Activated CD4-positive, CD25-positive, alpha-beta regulatory T cell treated with anti-CD3 and anti-CD28 coated beads, Interleukin-2, amount 50 U/mL, for 72 hours (primary cell): Measurements from ENCODE around the gene CMC2.

ENCODE experiments used
- DNase-seq: peaks from one replicate; pipeline ENCODE4 v3.0.0; 2021

The CMC2 gene

GRCh38 chr16:81006813-81007695 lies at the start of gene CMC2, which contains the start of gene CENPN:
TSS of gene CMC2 (minus strand) at chr16:81006885. CDS start at chr16:80997394, 9,491 bp downstream.
TSS of gene CENPN (plus strand) at chr16:81007214. CDS start at chr16:81011940, 4,726 bp downstream.
- peak; percentile 96 for DNase-seq

DNA sequence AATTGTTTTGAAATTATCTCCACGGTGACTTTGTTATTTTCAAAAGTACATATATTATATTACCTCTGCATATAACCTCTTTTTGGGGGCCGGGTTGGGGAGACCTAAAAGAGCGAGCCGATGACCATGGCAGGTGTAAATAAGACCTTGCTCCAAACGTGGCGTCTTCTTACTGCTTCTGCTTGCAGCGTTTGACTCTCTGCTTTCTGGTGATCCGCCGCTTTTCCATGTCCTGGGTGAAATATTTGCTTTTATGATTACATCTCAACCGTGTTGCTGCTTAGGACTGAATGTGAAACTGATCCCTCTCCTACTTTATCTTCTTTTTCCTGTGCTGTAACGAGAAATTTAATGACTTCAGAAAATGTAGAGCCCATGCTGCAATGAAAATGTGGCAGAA lies 47.1 kb upstream of the CMC2 start:
- DNase-seq, result no peak

DNA sequence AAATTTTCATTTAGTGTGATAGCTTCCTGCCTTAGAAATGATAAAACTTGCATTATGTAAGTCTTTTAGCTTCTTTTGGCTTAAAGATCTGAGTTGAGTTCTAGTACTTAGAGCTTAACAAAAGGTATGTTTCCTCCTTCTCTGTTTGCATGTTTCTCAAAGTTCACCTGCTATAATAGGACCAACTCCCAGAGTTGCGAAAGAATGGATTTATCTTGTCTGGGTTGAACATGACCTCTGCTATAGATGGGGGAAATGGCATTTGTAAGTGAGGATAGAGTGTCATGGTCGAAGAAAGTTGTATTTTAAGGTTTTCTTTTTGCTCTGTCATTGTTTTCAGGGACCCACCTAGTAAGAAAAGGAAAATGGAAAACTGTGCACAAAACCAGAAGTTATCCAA lies 36.1 kb upstream of the CMC2 start:
- DNase-seq, result no peak

DNA sequence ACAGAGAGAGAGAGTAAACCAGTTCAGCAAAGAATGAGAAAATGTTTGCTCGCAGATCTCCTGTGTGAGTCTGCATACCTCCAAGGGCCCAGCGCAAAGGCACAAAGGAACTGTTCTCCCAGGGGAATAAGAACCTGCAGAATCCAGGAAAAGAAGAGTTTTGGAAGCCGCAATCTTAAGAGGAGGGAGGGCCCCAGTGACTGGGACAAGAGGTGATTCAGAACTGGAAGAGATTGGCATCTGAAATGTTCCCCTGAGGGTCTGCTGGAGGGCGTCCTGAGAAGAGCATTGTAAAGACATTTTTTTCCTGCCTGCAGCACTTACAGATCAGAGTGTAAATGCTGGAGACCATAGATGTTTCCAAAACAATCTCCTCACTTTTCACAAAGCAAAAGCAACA lies 35.0 kb upstream of the CMC2 start:
- no peak for DNase-seq

- no peak for DNase-seq
These were observed 34.2 kb upstream of the CMC2 start for GRCh38 chr16:81040842-81041241.

DNA sequence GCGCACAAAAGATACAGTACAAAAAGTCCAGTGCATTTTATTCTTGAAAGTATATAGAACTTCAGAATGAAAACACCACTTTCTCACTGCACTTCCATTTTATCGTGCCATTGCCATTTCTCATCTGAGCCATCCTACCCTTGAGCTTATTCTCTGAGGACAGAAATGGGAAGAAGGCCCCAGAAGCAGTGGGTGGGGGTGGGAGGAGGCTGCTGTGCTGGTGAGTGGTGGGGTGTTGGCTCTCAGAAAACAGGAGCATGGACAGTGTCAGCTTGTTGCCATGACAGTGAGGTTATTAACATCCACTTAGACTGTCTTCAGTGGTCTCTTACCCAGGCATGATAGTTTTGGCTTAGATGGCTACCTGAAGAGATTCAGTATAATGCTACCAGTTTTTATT lies 33.4 kb upstream of the CMC2 start:
- DNase-seq, result no peak

GRCh38 chr16:81036751-81037350 lies 30.2 kb upstream of the CMC2 start:
- no peak for DNase-seq

DNA sequence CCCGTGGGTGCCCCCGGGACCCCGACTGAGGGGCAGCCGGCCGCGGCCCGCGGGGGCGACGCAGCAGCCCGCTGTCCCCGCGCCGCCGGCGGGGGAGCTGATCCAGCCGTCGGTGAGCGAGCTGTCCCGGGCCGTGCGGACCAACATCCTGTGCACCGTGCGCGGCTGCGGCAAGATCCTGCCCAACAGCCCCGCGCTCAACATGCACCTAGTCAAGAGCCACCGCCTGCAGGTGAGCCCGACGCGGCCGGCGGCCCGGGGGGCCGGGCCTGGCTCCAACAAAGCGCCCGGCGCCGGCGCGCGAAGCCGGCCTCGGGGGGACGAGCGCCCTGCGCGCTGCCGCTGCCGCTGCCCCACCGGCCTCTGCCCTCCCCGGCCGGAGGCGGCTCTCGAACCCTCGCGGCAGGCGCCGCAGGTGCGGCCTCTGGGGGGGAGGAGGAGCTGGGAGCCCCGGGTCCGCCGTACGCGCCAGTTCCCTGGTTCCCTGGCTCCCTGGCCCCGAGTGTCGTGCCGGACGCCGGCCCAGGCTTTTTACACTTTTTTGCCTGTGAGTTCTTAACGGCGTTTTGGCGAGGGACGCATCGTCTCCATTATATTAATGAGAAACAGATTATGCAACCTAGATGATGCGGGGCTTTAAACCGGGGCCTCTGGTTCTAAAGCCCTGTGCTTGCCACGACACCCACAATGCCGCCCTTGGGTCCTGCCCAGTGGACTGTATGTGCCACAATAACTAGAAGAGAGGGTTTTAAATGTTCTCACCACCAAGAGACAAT lies 29.5 kb upstream of the CMC2 start:
- peak; percentile 61 for DNase-seq

DNA sequence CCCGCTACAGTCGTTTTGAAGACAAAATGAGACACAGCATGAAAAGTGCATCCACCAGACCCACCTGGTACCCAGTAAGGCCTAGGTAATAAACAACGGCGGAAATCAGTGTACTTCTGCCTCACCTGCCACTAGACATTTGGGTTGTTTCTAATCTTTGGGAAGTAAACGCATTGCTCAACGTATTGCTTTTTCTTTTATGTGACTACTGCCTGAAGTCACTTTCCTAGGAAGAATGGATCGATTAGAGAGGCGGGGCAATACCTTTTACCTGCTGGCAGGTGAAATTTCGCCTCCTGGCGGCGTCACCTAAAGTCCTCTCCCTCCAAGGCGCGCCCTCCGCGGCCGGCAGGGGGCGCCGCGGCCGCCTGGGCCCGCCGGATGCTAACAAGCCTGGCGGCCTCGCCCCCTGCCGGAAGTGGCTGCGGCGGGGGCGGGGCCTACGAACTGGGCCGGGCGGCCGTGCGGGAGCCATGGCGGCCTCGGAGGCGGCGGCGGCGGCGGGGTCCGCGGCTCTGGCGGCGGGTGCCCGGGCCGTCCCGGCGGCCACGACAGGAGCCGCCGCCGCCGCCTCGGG lies 28.8 kb upstream of the CMC2 start, which contains the start of gene ATMIN:
TSS of gene ATMIN (plus strand) at position 445 of the 577 bp plus-strand sequence. CDS start at position 474, 29 bp downstream.
- peak; percentile 92 for DNase-seq

- DNase-seq, result no peak
These were observed 23.4 kb upstream of the CMC2 start for GRCh38 chr16:81029930-81030604.

GRCh38 chr16:81026429-81026828 lies 19.7 kb upstream of the CMC2 start:
- no peak for DNase-seq

DNA sequence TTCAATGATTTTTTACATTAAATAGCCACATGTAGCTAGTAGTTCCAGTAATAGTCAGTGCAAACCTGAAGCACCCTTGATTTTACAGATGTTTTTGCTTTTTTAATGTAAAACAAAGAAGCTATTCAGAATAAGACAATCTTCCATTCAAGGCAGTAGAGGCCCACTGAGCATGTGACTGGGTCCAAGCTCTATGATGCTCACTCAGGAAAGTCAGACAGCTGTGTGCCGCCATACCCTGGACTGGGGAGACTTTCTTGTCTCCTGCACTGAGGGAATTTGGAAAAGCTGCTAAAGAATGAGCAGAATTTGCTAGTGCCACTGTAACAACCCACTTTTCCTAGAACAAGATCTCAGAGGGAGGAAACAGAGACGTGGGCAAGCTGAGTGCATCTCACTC lies 11.8 kb upstream of the CMC2 start:
- DNase-seq, result no peak

GRCh38 chr16:81014672-81015071 lies 8.0 kb upstream of the CMC2 start:
- DNase-seq, result no peak

DNA sequence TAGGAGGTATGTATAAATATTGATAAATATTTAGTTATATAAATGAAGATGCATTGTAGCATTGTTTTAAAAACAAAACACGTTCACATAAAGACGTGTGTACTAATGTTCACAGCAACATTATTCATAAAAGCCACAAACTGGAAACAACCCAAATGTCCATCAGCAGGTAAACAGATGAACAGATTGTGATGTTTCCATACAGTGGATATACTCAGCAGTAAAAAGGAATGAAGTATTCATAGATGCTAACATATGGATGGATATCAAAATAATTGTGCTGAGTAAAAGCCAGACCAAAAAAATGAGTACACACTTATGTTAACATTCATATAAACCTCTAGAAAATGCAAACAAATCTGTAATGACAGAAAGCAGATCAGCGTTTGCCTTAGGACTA lies 6.3 kb upstream of the CMC2 start:
- DNase-seq, result no peak

DNA sequence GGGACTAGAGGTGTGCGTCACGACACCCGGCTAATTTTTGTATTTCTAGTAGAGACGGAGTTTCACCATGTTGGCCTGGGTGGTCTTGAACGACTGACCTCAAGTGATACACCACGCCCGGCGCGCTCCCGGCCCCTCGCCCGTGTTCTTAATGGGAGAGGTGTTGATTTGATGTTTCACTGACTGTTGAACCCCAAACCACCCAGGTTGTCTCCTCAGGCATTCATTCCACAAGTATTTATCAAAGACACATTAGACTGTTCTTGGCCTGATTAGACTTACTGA lies 1.8 kb upstream of the CMC2 start:
- DNase-seq, result no peak

DNA sequence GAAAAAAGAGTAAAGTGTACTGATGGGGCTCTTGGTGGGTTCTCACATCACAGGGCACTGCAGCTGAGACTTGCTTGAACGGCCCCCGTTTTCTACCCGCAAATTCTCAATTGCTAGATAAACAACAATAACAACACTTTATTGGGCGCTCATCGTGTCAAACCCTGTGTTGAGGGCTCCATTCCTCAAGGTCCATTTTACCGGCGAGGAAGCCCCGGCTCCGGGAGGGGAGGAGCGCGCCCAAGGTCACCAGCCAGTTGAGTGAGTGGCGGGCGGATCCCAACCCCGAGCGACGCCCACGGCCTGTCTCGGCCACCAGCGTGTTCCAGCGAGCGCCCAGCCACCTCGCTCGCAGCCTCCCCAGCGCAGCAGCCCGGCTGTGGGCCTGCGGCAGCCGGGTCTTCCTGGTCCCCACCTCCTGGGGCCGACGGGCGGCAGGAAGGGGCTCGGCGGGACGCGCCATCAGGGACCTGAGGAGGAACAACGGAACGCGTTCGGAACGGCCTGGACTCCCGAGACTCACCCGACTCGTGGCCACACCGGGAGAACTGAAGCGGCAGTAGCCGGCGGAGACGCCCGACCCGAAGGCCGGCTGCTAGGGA lies 373 bp downstream of the CMC2 start:
- peak; percentile 76 for DNase-seq

- no peak for DNase-seq
These were observed 999 bp downstream of the CMC2 start for GRCh38 chr16:81005610-81006161.

DNA sequence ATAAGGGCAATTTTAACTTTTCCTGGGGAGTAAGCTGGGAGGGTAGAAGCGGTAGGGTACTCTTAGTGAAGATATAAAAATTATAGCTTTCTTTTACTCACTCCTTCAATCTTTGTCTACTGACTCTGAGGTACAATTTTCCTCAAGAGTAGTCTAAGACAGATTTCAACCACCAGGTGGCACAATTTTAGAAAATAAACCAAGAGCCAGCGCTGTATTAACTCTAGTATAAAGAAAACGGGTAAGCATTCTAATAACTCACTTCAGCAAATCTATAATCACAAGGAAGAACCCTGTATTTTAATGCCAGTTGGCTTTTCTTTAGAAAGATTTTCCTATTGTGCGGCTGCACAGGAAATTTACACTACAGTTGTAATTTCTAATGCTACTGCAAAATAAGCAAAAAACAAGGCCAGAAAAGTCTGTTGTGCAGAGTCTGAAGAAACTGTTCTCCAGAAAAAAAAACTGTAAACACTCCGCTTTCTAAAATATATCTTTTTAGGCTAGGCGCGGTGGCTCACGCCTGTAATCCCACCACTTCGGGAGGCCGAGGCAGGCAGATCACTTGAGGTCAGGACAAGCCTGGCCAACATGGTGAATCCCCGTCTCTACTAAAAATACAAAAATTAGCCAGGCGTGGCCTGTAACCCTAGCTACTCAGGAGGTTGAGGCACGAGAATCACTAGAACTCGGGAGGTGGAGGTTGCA lies 1.9 kb downstream of the CMC2 start:
- DNase-seq, result no peak

GRCh38 chr16:81003610-81004460 lies 2.9 kb downstream of the CMC2 start:
- no peak for DNase-seq

DNA sequence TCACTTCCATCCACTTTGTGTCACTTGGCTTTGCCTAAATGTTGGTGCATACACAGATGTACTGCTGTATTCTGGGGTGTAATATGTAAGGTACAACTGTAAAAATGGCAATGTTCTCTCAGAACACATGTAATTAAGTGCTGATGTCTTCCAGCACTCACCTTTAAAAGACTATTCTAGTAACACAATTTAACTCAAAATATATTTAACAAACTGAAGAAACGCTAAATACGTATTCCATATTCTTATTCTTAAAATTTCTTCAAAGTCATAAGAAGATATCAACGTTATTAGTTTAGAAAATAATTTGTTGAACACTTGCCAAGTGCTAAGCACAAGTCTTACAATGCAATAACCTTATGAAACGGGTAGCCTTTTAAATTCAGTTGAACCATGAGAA lies 3.6 kb downstream of the CMC2 start:
- no peak for DNase-seq
